Measurements from ENCODE around the gene VPS54. TPM values are rescaled to one million over a fixed set of nuclear protein-coding genes. Genes with fewer than 3 reads are reported as not detected.

The VPS54 gene
- total RNA-seq, 1 experiment from 2014 or later, result 14.6 TPM

DNA sequence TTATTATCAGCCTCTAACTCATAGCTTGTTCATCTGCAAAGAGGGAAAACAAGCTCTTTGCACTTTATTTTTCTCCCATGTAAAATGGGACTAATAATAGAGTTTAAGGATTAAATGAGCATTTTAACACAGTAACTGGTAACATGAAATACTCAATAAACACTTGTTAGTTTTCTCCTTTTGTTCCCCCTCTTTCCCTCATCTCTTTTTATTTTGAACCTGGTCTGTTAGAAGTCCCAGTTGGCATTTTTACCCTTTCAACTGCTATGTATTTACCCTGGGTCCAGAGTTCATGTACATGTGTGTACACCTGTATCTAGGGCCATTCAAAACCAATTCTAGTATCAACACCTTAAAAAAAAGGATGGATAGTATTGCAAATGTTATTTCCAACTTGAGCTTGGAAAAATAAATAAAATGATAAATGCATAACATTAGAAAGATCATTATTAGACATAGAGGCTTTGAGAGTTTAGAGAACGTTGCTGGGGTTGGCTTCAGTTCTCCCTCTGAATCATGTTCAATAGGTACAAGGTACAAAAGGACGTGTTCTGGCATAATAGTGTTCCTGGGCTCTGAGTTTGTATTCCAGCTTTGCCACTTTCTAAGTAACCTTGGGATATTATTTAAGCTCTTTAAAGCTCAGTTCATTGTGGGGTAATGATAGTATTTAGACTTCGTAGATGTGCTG is 5.2 kb upstream of the VPS54 start:
- CTCF ChIA-PET, result interaction anchor here (0.6 to 1.0 kb wide), 2 partner anchors 47 to 464 kb away, joined by 3 read pairs; no protein-coding TSS in a partner anchor
- POLR2A ChIA-PET, result no interaction called here
- H3K4me1 Mint-ChIP-seq, result peaks cover 31% of the 10 kb centered on the region

More for the DNA sequence above, 5.2 kb upstream of the VPS54 start:
- TF ChIP-seq, protein P1, sequence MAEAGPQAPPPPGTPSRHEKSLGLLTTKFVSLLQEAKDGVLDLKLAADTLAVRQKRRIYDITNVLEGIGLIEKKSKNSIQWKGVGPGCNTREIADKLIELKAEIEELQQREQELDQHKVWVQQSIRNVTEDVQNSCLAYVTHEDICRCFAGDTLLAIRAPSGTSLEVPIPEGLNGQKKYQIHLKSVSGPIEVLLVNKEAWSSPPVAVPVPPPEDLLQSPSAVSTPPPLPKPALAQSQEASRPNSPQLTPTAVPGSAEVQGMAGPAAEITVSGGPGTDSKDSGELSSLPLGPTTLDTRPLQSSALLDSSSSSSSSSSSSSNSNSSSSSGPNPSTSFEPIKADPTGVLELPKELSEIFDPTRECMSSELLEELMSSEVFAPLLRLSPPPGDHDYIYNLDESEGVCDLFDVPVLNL (CRISPR knock-in tag; IDR thresholded peaks at IDR 0.05; ENCODE audit: borderline replicate concordance, low read depth), result no peak
- TF ChIP-seq NR3C1 (CRISPR knock-in tag; conservative IDR thresholded peaks at IDR 0.05; ENCODE audit: low read depth) (no peak), ELF4 (CRISPR knock-in tag; IDR thresholded peaks at IDR 0.05; ENCODE audit: low read depth) (no peak), ZNF317 (CRISPR knock-in tag; IDR thresholded peaks at IDR 0.05; ENCODE audit: borderline replicate concordance, low read depth) (no peak), ZNF138 (CRISPR knock-in tag; conservative IDR thresholded peaks at IDR 0.05) (no peak), ZNF232 (CRISPR knock-in tag; IDR thresholded peaks at IDR 0.05) (no peak), ESRRA (CRISPR knock-in tag; IDR thresholded peaks at IDR 0.05; ENCODE audit: borderline replicate concordance) (no peak), SP1 (CRISPR knock-in tag; conservative IDR thresholded peaks at IDR 0.05) (no peak), CREM (CRISPR knock-in tag; IDR thresholded peaks at IDR 0.05) (no peak)
- TF ChIP-seq, protein P2, sequence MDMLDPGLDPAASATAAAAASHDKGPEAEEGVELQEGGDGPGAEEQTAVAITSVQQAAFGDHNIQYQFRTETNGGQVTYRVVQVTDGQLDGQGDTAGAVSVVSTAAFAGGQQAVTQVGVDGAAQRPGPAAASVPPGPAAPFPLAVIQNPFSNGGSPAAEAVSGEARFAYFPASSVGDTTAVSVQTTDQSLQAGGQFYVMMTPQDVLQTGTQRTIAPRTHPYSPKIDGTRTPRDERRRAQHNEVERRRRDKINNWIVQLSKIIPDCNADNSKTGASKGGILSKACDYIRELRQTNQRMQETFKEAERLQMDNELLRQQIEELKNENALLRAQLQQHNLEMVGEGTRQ (CRISPR knock-in tag; IDR thresholded peaks at IDR 0.05), result no peak
- TF ChIP-seq, protein P3, sequence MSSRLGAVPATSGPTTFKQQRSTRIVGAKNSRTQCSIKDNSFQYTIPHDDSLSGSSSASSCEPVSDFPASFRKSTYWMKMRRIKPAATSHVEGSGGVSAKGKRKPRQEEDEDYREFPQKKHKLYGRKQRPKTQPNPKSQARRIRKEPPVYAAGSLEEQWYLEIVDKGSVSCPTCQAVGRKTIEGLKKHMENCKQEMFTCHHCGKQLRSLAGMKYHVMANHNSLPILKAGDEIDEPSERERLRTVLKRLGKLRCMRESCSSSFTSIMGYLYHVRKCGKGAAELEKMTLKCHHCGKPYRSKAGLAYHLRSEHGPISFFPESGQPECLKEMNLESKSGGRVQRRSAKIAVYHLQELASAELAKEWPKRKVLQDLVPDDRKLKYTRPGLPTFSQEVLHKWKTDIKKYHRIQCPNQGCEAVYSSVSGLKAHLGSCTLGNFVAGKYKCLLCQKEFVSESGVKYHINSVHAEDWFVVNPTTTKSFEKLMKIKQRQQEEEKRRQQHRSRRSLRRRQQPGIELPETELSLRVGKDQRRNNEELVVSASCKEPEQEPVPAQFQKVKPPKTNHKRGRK (CRISPR knock-in tag; IDR thresholded peaks at IDR 0.05; ENCODE audit: borderline replicate concordance), result no peak
- TF ChIP-seq, protein P4, sequence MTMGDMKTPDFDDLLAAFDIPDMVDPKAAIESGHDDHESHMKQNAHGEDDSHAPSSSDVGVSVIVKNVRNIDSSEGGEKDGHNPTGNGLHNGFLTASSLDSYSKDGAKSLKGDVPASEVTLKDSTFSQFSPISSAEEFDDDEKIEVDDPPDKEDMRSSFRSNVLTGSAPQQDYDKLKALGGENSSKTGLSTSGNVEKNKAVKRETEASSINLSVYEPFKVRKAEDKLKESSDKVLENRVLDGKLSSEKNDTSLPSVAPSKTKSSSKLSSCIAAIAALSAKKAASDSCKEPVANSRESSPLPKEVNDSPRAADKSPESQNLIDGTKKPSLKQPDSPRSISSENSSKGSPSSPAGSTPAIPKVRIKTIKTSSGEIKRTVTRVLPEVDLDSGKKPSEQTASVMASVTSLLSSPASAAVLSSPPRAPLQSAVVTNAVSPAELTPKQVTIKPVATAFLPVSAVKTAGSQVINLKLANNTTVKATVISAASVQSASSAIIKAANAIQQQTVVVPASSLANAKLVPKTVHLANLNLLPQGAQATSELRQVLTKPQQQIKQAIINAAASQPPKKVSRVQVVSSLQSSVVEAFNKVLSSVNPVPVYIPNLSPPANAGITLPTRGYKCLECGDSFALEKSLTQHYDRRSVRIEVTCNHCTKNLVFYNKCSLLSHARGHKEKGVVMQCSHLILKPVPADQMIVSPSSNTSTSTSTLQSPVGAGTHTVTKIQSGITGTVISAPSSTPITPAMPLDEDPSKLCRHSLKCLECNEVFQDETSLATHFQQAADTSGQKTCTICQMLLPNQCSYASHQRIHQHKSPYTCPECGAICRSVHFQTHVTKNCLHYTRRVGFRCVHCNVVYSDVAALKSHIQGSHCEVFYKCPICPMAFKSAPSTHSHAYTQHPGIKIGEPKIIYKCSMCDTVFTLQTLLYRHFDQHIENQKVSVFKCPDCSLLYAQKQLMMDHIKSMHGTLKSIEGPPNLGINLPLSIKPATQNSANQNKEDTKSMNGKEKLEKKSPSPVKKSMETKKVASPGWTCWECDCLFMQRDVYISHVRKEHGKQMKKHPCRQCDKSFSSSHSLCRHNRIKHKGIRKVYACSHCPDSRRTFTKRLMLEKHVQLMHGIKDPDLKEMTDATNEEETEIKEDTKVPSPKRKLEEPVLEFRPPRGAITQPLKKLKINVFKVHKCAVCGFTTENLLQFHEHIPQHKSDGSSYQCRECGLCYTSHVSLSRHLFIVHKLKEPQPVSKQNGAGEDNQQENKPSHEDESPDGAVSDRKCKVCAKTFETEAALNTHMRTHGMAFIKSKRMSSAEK (CRISPR knock-in tag; IDR thresholded peaks at IDR 0.05; ENCODE audit: borderline replicate concordance), result no peak
- TF ChIP-seq, protein P5, sequence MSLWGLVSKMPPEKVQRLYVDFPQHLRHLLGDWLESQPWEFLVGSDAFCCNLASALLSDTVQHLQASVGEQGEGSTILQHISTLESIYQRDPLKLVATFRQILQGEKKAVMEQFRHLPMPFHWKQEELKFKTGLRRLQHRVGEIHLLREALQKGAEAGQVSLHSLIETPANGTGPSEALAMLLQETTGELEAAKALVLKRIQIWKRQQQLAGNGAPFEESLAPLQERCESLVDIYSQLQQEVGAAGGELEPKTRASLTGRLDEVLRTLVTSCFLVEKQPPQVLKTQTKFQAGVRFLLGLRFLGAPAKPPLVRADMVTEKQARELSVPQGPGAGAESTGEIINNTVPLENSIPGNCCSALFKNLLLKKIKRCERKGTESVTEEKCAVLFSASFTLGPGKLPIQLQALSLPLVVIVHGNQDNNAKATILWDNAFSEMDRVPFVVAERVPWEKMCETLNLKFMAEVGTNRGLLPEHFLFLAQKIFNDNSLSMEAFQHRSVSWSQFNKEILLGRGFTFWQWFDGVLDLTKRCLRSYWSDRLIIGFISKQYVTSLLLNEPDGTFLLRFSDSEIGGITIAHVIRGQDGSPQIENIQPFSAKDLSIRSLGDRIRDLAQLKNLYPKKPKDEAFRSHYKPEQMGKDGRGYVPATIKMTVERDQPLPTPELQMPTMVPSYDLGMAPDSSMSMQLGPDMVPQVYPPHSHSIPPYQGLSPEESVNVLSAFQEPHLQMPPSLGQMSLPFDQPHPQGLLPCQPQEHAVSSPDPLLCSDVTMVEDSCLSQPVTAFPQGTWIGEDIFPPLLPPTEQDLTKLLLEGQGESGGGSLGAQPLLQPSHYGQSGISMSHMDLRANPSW (CRISPR knock-in tag; conservative IDR thresholded peaks at IDR 0.05; ENCODE audit: low read depth), result no peak
- H3K4me3 Mint-ChIP-seq, result no peak overlapping the region
- H3K27ac Mint-ChIP-seq, result no peak overlapping the region
- no peaks in the 10 kb centered on the region for H3K27me3 Mint-ChIP-seq (ENCODE audit: low read depth)
- no peaks in the 10 kb centered on the region for H3K9me3 Mint-ChIP-seq
- ATAC-seq (no peak), DNase-seq (ENCODE audit: low spot score) (no peak)
- H3K36me3 Mint-ChIP-seq, result no peaks in the 10 kb centered on the region

All from WTC11 (cell line).